ENCODE measurements around the gene VSX2.
A peak's percentile ranks its signal among the peaks of the same experiment; 100 is the strongest.

The VSX2 gene

GRCh38 chr14:74289801-74290200, 50.6 kb downstream of the VSX2 start:
- no peak overlapping the region for H3K4me3 ChIP-seq (ENCODE audit: low read length)
- no peak for TF ChIP-seq ZNF274 (IDR thresholded peaks at IDR 0.05; ENCODE audit: low read depth, low read length)

DNA sequence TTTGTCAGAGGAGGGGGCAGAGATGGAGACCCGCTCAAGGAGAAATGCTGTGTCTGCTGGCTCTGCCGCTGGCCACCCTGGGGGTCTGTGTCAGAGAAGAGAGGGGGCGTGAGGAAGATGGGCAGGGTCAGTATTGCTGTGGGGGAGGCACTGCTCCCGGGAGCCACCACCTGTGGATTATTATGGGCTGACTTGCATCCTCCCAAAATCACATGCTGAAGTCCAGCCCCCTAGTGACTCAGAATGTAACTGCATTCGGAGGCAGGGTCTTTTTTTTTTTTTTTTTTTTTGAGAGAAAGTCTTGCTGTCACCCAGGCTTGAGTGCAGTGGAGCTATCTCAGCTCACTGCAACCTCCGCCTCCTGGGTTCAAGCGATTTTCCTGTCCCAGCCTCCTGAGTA, 51.2 kb downstream of the VSX2 start:
- TF ChIP-seq ZNF274 (IDR thresholded peaks at IDR 0.05; ENCODE audit: low read depth, low read length) = no peak
- no peak overlapping the region for H3K4me3 ChIP-seq (ENCODE audit: low read length)

- TF ChIP-seq ZNF274 (IDR thresholded peaks at IDR 0.05; ENCODE audit: low read depth, low read length) = no peak
- H3K4me3 ChIP-seq (ENCODE audit: low read length) = no peak overlapping the region
These were observed 52.8 kb downstream of the VSX2 start for GRCh38 chr14:74292061-74292460.

- TF ChIP-seq ZNF274 (IDR thresholded peaks at IDR 0.05; ENCODE audit: low read depth, low read length) = no peak
- H3K4me3 ChIP-seq (ENCODE audit: low read length) = no peak overlapping the region
These were observed 54.4 kb downstream of the VSX2 start for GRCh38 chr14:74293606-74294005.

GRCh38 chr14:74296037-74296467, 56.8 kb downstream of the VSX2 start:
- no peak overlapping the region for H3K4me3 ChIP-seq (ENCODE audit: low read length)
- TF ChIP-seq ZNF274 (IDR thresholded peaks at IDR 0.05; ENCODE audit: low read depth, low read length) = no peak

DNA sequence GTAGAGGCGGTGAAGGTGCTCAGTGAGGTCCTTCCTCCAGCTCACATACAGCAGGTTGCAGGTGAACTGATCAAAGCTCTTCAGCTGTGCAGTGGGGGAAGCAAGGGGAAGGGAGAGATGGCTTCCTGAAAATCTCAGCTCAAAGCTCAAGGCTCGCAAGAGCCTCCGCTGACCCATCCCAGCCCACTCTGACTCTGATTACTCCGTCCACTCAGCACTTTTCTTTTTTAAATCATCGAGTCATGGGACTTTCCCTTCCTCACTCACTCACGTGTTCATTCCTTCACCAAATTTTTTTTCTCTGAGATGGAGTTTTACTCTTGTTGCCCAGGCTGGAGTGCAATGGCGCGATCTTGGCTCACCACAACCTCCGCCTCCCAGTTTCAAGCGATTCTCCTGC, 58.7 kb downstream of the VSX2 start:
- no peak overlapping the region for H3K4me3 ChIP-seq (ENCODE audit: low read length)
- no peak for TF ChIP-seq ZNF274 (IDR thresholded peaks at IDR 0.05; ENCODE audit: low read depth, low read length)

GRCh38 chr14:74299061-74299545, 59.9 kb downstream of the VSX2 start:
- no peak for TF ChIP-seq ZNF274 (IDR thresholded peaks at IDR 0.05; ENCODE audit: low read depth, low read length)
- no peak overlapping the region for H3K4me3 ChIP-seq (ENCODE audit: low read length)

DNA sequence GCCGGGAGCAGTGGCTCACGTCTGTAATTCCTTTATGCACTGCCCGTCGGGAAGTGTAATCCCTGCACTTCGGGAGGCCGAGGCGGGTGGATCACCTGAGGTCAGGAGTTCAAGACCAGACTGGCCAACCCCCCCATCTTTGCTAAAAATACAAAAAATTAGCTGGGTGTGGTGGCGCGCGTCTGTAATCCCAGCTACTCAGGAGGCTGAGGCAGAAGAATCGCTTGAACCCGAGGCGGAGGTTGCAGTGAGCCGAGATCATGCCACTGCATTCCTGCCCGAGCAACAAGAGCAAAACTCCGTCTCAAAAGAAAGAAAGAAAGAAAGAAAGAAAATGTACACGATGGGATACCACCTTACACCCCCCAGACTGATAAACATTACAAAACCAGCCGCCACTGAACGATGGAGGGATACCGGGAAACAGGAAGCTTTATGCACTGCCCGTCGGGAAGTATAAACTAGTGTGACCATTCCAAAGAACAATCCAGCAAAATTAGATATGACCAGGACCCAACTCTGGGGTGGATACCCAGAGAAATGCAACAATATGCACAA, 62.4 kb downstream of the VSX2 start:
- peak overlapping the region; percentile 99 for H3K4me3 ChIP-seq (ENCODE audit: low read length)
- no peak for TF ChIP-seq ZNF274 (IDR thresholded peaks at IDR 0.05; ENCODE audit: low read depth, low read length)

DNA sequence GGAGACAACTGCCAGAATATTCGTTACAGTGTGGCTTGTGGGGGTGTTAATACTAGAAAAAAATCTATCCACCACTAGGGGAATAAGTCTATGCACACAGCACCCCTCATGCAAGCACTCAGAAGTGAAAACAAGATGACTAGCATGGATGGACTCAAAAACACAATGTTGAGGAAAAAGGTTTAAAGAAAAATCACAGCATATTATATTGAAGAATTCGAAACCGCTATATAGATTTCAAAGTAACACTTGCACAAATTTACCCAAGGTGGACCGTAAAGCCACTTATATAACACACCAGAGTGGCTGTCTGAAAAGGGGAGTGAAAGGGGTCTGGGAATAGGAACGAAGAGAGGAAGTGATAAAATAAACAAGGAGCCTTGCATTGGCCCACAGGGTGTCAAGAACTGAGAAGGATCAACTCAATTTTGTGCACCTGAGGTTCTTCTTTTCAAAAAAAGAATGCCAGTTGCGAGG, 62.9 kb downstream of the VSX2 start:
- no peak for TF ChIP-seq ZNF274 (IDR thresholded peaks at IDR 0.05; ENCODE audit: low read depth, low read length)
- H3K4me3 ChIP-seq (ENCODE audit: low read length) = peak overlapping the region; percentile 99

GRCh38 chr14:74302634-74303569, 63.7 kb downstream of the VSX2 start, which contains the start of gene ABCD4:
Gene ABCD4 (minus strand): TSS chr14:74302934. CDS start chr14:74302912, 22 bp downstream.
- peak within 1 kb of the TSS; percentile 99 for H3K4me3 ChIP-seq (ENCODE audit: low read length)
- no peak for TF ChIP-seq ZNF274 (IDR thresholded peaks at IDR 0.05; ENCODE audit: low read depth, low read length)

GRCh38 chr14:74308695-74309094, 69.4 kb downstream of the VSX2 start:
- no peak overlapping the region for H3K4me3 ChIP-seq (ENCODE audit: low read length)
- TF ChIP-seq ZNF274 (IDR thresholded peaks at IDR 0.05; ENCODE audit: low read depth, low read length) = no peak

DNA sequence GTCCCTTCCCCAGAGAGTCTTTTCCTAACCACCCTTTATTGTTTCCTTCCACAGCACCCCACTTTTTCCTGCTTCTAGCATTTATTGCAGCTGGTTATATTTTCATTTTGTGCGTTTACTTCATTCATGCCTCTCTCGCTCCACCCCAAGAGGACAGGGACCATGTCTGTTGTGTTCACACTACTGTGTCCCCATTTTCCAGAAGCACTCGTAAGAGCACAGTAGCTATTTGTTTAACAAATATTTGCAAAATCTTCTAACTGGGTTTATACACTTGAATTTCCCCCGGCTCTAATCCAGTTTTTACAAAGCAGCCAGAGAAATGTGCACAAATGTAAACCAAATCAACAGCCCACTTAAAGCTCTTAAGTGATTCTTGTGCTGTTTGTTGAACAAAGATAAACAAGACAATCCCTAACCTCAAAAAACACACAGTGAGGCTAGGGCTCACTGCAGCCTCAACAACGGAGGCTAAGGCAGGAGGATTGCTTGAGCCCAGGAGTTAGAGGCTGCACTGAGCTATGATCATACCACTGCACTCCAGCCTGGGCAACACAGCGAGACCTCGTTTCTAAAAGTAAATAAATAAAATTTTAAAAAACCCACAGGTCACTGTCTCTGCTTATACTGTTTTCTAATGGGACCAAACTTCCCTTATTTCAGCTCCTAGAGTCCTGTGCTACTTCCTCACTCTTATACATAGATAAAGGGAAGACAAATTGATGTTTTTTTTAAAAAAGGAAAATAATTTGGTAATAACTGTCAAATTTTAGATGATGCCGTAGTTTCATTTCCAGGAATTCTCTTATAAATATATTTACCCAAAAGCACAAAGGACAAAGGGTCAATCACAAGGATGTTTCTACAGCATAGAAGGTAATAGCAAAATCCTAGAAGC, 70.1 kb downstream of the VSX2 start:
- no peak for TF ChIP-seq ZNF274 (IDR thresholded peaks at IDR 0.05; ENCODE audit: low read depth, low read length)
- H3K4me3 ChIP-seq (ENCODE audit: low read length) = no peak overlapping the region

DNA sequence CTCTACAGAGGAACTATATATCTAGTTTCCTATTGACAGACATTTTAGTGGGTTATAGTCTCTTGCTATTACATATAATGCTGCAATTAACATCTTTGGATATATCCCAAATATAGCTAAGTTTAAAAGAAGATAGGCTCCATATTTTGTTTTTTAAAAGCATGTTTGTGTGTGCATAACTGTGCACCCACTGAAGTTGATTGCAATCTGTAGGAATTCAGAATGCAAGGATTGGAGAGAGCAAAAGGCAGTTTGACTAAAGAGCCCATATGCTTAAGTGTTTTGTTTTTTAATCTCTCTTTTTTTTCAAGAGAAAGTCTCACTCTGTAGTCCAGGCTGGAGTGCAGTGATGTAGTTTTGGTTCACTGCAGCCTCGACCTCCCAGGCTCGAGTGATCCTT, 72.9 kb downstream of the VSX2 start:
- H3K4me3 ChIP-seq (ENCODE audit: low read length) = no peak overlapping the region
- no peak for TF ChIP-seq ZNF274 (IDR thresholded peaks at IDR 0.05; ENCODE audit: low read depth, low read length)

Measured in GM08714 (cell line).